HepG2 (cell line): Measurements from ENCODE around the gene CNN3. TPM values are rescaled to one million over a fixed set of nuclear protein-coding genes. Genes with fewer than 3 reads are reported as not detected.

Experiments used
- AGO1 ChIP-seq: fragments of 200-400 bp; formaldehyde crosslinking; IDR thresholded peaks from 2 replicates; pipeline ENCODE4 v1.6.1; 2017; ENCODE audit warnings: mild to moderate bottlenecking, low read depth, low read length, moderate library complexity; ENCODE audit not compliant: poor library complexity, severe bottlenecking
- ARNT ChIP-seq: fragments of 450-650 bp; IDR thresholded peaks from 2 replicates; pipeline ENCODE4 v1.6.1; 2017
- CBFB ChIP-seq: sonication (generic); formaldehyde crosslinking; IDR thresholded peaks from 2 replicates; pipeline ENCODE4 v1.4.0; 2020; ENCODE audit warnings: missing genetic modification reagents
- CREM ChIP-seq, 2 experiments: sonication (generic) in 1 of 2; formaldehyde crosslinking in 1 of 2; IDR thresholded peaks; 2 replicates each; pipeline versions ENCODE4 v1.4.0 to v1.6.1; 2016 to 2020; ENCODE audit warnings: antibody characterized with exemption in 1 of 2, mild to moderate bottlenecking in 1 of 2, missing genetic modification reagents in 1 of 2
- ERF ChIP-seq: IDR thresholded peaks from 2 replicates; pipeline ENCODE4 v1.6.1; 2018; ENCODE audit warnings: missing biosample characterization, missing genetic modification reagents
- FOXA3 ChIP-seq: IDR thresholded peaks from 2 replicates; pipeline ENCODE4 v1.6.1; 2016; ENCODE audit warnings: missing genetic modification reagents, missing compliant biosample characterization
- FUBP1 ChIP-seq: sonication (generic); formaldehyde crosslinking; IDR thresholded peaks from 2 replicates; pipeline ENCODE4 v1.5.1; 2020; ENCODE audit warnings: missing genetic modification reagents, mild to moderate bottlenecking, borderline replicate concordance
- GABPA ChIP-seq, 2 experiments: IDR thresholded peaks; 2 replicates each; pipeline ENCODE4 v1.6.1; 2011 to 2016; ENCODE audit warnings: low read depth in 2 of 2, low read length in 1 of 2, missing biosample characterization in 1 of 2, missing genetic modification characterization in 1 of 2
- GFI1 ChIP-seq: sonication (generic); formaldehyde crosslinking; IDR thresholded peaks from 2 replicates; pipeline ENCODE4 v1.5.0; 2020; ENCODE audit warnings: missing genetic modification reagents, mild to moderate bottlenecking, borderline replicate concordance
- MED1 ChIP-seq: sonication (generic); formaldehyde crosslinking; IDR thresholded peaks from 2 replicates; pipeline ENCODE4 v1.4.0; 2020; ENCODE audit warnings: missing genetic modification reagents
- MIER3 ChIP-seq: IDR thresholded peaks from 2 replicates; pipeline ENCODE4 v1.6.1; 2016; ENCODE audit warnings: missing compliant biosample characterization, borderline replicate concordance
- POGZ ChIP-seq: sonication (generic); formaldehyde crosslinking; IDR thresholded peaks from 2 replicates; pipeline ENCODE4 v1.4.0; 2020; ENCODE audit warnings: mild to moderate bottlenecking, missing genetic modification reagents
- POLR2G ChIP-seq: fragments of 200-400 bp; formaldehyde crosslinking; IDR thresholded peaks from 2 replicates; pipeline ENCODE4 v1.6.1; 2018; ENCODE audit warnings: mild to moderate bottlenecking, low read depth, low read length, moderate library complexity
- SALL1 ChIP-seq: sonication (generic); formaldehyde crosslinking; IDR thresholded peaks from 2 replicates; pipeline ENCODE4 v1.8.0; 2022; ENCODE audit warnings: mild to moderate bottlenecking, missing genetic modification reagents
- SRSF9 ChIP-seq: fragments of 200-400 bp; formaldehyde crosslinking; IDR thresholded peaks from 2 replicates; pipeline ENCODE4 v1.6.1; 2018; ENCODE audit warnings: borderline replicate concordance, mild to moderate bottlenecking, low read depth, low read length; ENCODE audit not compliant: insufficient read depth, poor library complexity, severe bottlenecking
- TOPORS ChIP-seq: sonication (generic); formaldehyde crosslinking; IDR thresholded peaks from 2 replicates; pipeline ENCODE4 v1.8.0; 2023; ENCODE audit warnings: mild to moderate bottlenecking, missing genetic modification reagents
- ZBTB3 ChIP-seq: sonication (generic); formaldehyde crosslinking; IDR thresholded peaks from 2 replicates; pipeline ENCODE4 v1.4.0; 2020; ENCODE audit warnings: low read depth, mild to moderate bottlenecking, moderate library complexity, missing genetic modification reagents, borderline replicate concordance
- ZBTB42 ChIP-seq: sonication (generic); formaldehyde crosslinking; IDR thresholded peaks from 2 replicates; pipeline ENCODE4 v1.5.0; 2020; ENCODE audit warnings: mild to moderate bottlenecking, missing genetic modification reagents
- ZNF160 ChIP-seq: sonication (generic); formaldehyde crosslinking; IDR thresholded peaks from 2 replicates; pipeline ENCODE4 v1.8.0; 2022; ENCODE audit warnings: mild to moderate bottlenecking, inconsistent platforms, missing genetic modification reagents
- ZNF251 ChIP-seq: sonication (generic); formaldehyde crosslinking; IDR thresholded peaks from 2 replicates; pipeline ENCODE4 v1.9.0; 2021; ENCODE audit warnings: mild to moderate bottlenecking, missing genetic modification reagents
- ZNF282 ChIP-seq: fragments of 450-650 bp; IDR thresholded peaks from 2 replicates; pipeline ENCODE4 v1.6.1; 2018; ENCODE audit not compliant: partially characterized antibody
- ZNF431 ChIP-seq: sonication (generic); formaldehyde crosslinking; IDR thresholded peaks from 2 replicates; pipeline ENCODE4 v1.9.0; 2022; ENCODE audit warnings: missing genetic modification reagents, low read depth, mild to moderate bottlenecking, borderline replicate concordance
- ZNF605 ChIP-seq: sonication (generic); formaldehyde crosslinking; IDR thresholded peaks from 2 replicates; pipeline ENCODE4 v1.8.0; 2022; ENCODE audit warnings: mild to moderate bottlenecking, missing genetic modification reagents
- ZNF614 ChIP-seq: IDR thresholded peaks from 2 replicates; pipeline ENCODE4 v1.6.1; 2018; ENCODE audit warnings: missing biosample characterization, missing genetic modification reagents, inconsistent platforms, borderline replicate concordance
- ZNF616 ChIP-seq: sonication (generic); formaldehyde crosslinking; IDR thresholded peaks from 2 replicates; pipeline ENCODE4 v1.5.0; 2020; ENCODE audit warnings: low read depth, mild to moderate bottlenecking, missing genetic modification reagents
- ZNF678 ChIP-seq: sonication (generic); formaldehyde crosslinking; IDR thresholded peaks from 2 replicates; pipeline ENCODE4 v1.4.0; 2020; ENCODE audit warnings: mild to moderate bottlenecking, missing genetic modification reagents
- ZNF839 ChIP-seq: sonication (generic); formaldehyde crosslinking; IDR thresholded peaks from 2 replicates; pipeline ENCODE4 v1.4.0; 2020; ENCODE audit warnings: missing genetic modification reagents, mild to moderate bottlenecking, borderline replicate concordance
- polyA plus RNA-seq, 8 experiments: library from polyadenylated mRNA; depleted of rRNA in 3 of 8; stranded (reverse) in 7 of 8; unstranded in 1 of 8; fragments of >200 nt; fragmentation: Illumina TruSeq in 4 of 8; extraction: Trizol in 4 of 8; gene quantifications; 2 replicates each; pipeline versions ENCODE4 v1.2.1 to v1.2.3, GENCODE V29; 2011 to 2016; ENCODE audit warnings: low read depth in 4 of 8, missing spikeins in 1 of 8, mixed read lengths in 1 of 8; ENCODE audit not compliant: insufficient read depth in 1 of 8
- total RNA-seq, 5 experiments: library from RNA; depleted of rRNA; stranded (reverse); fragments of >200 nt; fragmentation: Illumina TruSeq; extraction: Trizol; gene quantifications; 2 replicates each; pipeline ENCODE4 v1.2.3, GENCODE V29; 2016; ENCODE audit warnings: low read depth in 1 of 5
- TF ChIP-seq, protein P1 (sequence below): sonication (generic); formaldehyde crosslinking; IDR thresholded peaks from 2 replicates; pipeline ENCODE4 v1.4.0; 2020; ENCODE audit warnings: missing genetic modification reagents
- TF ChIP-seq, protein P2 (sequence below): sonication (generic); formaldehyde crosslinking; IDR thresholded peaks from 2 replicates; pipeline ENCODE4 v1.8.1; 2023; ENCODE audit warnings: mild to moderate bottlenecking, missing genetic modification reagents

Gene CNN3
- total and polyA plus RNA-seq, 2 of the 13 experiments (the other 11 are each of a cell fraction or from before 2014, with no cell fraction given): 113 to 223 TPM

- TF ChIP-seq SRSF9 (no peak), MED1 (CRISPR knock-in tag) (peak; percentile 70), GABPA (IDR thresholded peaks at IDR 0.05; ENCODE audit: low read depth, low read length) (no peak), GABPA (CRISPR knock-in tag; IDR thresholded peaks at IDR 0.05; ENCODE audit: low read depth) (0 out of 2 replicates have a peak, but pooled peaks have one; percentile 31), ZNF431 (no peak), FUBP1 (CRISPR knock-in tag) (no peak), ZNF251 (CRISPR knock-in tag) (no peak), FOXA3 (CRISPR knock-in tag) (peak; percentile 31), ZBTB3 (CRISPR knock-in tag) (no peak), CREM (IDR thresholded peaks at IDR 0.05) (no peak), CREM (CRISPR knock-in tag; IDR thresholded peaks at IDR 0.05) (no peak), POLR2G (no peak), ERF (CRISPR knock-in tag) (no peak), MIER3 (CRISPR knock-in tag) (peak; percentile 55; the same call in 1 of the 2 replicates), GFI1 (no peak), AGO1 (no peak), ARNT (no peak), SALL1 (CRISPR knock-in tag) (peak; percentile 85), ZBTB42 (CRISPR knock-in tag) (no peak), TOPORS (no peak), ZNF614 (CRISPR knock-in tag) (no peak), ZNF160 (CRISPR knock-in tag) (no peak), ZNF616 (CRISPR knock-in tag) (no peak), ZNF605 (no peak), POGZ (CRISPR knock-in tag) (peak; percentile 72; the same call in 1 of the 2 replicates), ZNF678 (CRISPR knock-in tag) (no peak), ZNF839 (CRISPR knock-in tag) (no peak), CBFB (CRISPR knock-in tag) (no peak), ZNF282 (no peak)
- TF ChIP-seq, protein P1, sequence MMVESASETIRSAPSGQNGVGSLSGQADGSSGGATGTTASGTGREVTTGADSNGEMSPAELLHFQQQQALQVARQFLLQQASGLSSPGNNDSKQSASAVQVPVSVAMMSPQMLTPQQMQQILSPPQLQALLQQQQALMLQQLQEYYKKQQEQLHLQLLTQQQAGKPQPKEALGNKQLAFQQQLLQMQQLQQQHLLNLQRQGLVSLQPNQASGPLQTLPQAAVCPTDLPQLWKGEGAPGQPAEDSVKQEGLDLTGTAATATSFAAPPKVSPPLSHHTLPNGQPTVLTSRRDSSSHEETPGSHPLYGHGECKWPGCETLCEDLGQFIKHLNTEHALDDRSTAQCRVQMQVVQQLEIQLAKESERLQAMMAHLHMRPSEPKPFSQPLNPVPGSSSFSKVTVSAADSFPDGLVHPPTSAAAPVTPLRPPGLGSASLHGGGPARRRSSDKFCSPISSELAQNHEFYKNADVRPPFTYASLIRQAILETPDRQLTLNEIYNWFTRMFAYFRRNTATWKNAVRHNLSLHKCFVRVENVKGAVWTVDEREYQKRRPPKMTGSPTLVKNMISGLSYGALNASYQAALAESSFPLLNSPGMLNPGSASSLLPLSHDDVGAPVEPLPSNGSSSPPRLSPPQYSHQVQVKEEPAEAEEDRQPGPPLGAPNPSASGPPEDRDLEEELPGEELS: peak; percentile 66
- TF ChIP-seq, protein P2, sequence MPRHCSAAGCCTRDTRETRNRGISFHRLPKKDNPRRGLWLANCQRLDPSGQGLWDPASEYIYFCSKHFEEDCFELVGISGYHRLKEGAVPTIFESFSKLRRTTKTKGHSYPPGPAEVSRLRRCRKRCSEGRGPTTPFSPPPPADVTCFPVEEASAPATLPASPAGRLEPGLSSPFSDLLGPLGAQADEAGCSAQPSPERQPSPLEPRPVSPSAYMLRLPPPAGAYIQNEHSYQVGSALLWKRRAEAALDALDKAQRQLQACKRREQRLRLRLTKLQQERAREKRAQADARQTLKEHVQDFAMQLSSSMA (CRISPR knock-in tag): no peak
Observed at GRCh38 chr1:94958081-94958480, 31.2 kb upstream of the CNN3 start (continued).
